GM10266 (cell line): ENCODE measurements around the gene FGF9.

Experiments used
- DNase-seq: peaks from one replicate; pipeline ENCODE4 v3.0.0; 2012; ENCODE audit errors: extremely low spot score
- TF ChIP-seq, protein P1 (sequence below): IDR thresholded peaks from 2 replicates; pipeline ENCODE4 v1.5.1; 2012; ENCODE audit warnings: mild to moderate bottlenecking, low read depth; ENCODE audit not compliant: control insufficient read depth, insufficient read depth; ENCODE audit errors: missing control alignments

Gene FGF9

DNA sequence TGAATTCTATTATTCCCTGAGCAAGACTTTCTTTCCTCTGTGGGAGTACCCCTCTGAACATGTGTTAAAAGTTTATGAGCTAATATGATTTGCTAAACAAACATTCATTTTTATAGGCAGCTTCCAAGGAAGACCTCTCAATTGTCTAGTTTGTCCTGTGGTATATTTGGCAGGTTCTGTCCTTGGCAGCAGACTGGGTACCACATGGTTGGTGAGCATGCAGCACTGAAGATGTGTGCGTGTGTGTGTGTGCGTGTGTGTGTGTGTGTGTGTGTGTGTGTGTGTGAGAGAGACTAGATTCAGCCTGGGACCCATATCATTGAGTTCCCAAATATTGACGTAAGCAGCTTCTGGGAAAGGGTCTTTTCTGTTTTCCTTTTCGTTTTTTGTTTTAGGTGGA lies 24.0 kb downstream of the FGF9 start:
- TF ChIP-seq, protein P1, sequence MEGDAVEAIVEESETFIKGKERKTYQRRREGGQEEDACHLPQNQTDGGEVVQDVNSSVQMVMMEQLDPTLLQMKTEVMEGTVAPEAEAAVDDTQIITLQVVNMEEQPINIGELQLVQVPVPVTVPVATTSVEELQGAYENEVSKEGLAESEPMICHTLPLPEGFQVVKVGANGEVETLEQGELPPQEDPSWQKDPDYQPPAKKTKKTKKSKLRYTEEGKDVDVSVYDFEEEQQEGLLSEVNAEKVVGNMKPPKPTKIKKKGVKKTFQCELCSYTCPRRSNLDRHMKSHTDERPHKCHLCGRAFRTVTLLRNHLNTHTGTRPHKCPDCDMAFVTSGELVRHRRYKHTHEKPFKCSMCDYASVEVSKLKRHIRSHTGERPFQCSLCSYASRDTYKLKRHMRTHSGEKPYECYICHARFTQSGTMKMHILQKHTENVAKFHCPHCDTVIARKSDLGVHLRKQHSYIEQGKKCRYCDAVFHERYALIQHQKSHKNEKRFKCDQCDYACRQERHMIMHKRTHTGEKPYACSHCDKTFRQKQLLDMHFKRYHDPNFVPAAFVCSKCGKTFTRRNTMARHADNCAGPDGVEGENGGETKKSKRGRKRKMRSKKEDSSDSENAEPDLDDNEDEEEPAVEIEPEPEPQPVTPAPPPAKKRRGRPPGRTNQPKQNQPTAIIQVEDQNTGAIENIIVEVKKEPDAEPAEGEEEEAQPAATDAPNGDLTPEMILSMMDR, result no peak
- DNase-seq, result no peak

DNA sequence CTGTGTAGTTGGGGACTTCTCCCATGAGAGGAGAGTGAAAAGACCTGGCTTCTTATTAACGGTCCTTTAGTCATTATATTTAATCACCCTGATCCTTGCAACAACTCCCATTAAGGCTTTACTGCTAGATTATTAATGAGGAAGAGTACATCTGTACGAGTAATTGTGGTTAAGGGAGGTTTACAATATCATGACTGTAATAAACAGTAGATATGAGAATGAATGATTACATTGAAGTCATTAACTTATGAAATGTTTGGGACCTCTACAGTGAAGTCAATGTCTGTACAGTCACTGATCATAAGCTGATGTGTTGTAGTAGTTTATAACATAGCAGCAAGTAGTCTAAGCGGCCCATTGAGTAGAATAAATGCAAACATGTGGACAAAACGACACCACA lies 24.7 kb downstream of the FGF9 start:
- TF ChIP-seq, protein P1, result no peak
- DNase-seq, result no peak

DNA sequence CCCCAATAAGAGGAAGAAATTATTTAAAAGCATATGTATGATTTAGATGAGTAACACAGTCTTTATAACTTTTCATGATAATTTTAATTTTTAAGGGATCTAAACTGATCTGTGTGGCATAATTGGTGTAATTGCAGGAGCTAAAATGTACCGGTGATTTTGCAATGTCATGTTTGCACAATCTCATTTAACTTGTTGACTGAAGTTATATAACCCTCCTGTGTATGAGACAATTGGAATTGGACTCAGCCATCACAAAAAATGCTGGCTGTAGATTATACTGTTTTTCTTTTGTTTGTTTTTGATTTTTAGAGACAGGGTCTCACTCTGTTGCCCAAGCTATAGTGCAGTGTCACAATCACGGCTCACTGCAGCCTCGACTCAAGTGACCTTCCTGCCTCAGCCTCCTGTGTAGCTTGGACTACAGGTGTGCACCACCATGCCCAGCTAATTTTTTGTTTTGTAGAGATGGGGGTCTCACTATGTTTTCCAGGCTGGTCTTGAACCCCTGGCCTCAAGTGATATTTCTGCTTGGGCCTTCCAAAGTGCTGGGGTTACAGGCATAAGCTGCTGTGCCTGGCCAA lies 26.1 kb downstream of the FGF9 start:
- TF ChIP-seq, protein P1, result no peak

DNA sequence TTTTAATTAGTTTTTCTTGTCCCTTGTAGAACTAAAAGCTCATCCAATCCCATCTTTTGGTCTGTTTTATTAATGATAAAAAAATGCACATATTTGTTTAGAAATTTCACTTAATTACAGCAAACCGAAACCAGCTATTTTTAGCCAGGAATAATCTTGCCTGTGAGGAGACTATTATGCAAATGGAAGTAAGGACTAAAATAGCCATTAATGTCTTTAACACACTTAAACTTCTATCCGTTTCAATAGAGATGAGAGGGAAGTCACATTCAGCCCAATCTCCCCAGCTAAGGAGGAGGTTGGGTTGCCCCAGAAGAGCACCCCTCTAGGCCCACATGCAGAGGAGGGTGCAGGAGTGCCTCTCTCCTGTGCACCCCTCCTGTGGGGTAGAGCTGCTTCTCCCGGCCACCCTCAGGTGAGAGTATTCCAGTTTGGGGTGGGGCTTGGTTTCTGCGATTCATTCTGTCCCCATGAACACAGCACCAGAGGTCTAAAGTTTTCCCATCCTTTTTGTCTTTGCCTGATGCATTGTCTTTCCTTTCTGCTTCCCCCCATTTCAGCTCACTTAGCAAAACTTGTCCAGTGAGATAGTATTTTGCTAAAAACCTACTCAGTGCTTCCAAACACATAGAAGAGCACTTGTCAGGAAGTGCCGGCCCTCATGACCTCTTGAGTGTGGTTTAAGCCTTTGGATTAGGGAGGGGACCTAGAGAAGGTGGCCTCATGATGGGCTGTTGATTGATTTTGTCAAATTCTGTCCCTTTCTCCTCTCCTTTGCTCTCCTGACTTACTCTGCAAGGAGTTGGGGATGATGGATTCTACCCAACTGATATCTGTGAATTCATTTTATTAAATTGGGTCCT lies 28.2 kb downstream of the FGF9 start:
- TF ChIP-seq, protein P1, result no peak

More for the DNA sequence above, 26.1 kb downstream of the FGF9 start:
- no peak for DNase-seq

DNA sequence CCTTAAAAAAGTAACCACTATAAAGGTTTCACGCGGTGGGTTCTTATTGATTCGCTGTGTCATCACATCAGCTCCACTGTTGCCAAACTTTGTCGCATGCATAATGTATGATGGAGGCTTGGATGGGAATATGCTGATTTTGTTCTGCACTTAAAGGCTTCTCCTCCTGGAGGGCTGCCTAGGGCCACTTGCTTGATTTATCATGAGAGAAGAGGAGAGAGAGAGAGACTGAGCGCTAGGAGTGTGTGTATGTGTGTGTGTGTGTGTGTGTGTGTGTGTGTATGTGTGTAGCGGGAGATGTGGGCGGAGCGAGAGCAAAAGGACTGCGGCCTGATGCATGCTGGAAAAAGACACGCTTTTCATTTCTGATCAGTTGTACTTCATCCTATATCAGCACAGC lies 30.6 kb downstream of the FGF9 start:
- DNase-seq, result no peak
- TF ChIP-seq, protein P1, result no peak

More for the DNA sequence above, 28.2 kb downstream of the FGF9 start:
- no peak for DNase-seq

DNA sequence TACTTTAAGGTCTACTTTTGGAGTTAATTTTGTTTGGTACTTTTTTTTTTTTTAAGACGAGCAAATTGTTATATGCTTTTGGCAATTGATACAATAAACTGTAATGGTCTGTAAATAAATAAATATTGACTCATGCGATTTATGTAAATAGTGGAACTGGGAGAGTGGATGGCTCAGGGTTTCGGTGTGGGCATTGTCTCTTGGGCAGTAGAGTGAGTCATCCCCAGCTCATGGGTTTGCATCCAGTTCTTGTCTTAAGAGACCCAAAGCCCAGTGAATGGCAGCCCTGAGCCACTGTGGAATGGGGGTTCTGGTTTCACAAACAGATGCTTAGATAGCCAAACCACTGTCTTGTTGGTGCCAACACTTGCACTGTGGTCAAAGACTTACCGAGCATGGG lies 33.0 kb downstream of the FGF9 start:
- no peak for DNase-seq
- TF ChIP-seq, protein P1, result no peak

DNA sequence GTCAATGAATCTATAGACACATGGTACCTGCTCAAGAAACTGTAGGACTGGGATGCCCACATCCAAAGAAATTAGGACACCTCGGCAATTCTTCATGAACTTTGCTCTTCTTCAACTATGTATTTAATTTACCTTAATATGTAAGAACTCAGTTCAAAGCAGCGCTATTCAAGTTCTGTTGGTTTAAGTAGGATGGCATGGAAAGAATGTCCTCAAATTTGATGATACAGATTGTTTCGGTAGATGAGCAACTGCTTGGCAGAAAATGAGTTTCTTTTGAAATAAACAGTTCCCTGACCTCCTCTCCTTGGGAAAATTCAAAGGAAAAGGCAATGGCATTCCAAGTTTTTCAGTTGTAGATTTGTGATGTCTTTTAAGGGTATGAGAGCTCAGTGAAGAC lies 36.7 kb downstream of the FGF9 start:
- no peak for DNase-seq
- TF ChIP-seq, protein P1, result no peak
